Measurements from ENCODE around the gene CDK2.
"Not testable (repeated sequence)": the region's sequence is repeated elsewhere in the genome, so short reads cannot be mapped to it uniquely, and the experiment has no call there.

CDK2 gene

DNA sequence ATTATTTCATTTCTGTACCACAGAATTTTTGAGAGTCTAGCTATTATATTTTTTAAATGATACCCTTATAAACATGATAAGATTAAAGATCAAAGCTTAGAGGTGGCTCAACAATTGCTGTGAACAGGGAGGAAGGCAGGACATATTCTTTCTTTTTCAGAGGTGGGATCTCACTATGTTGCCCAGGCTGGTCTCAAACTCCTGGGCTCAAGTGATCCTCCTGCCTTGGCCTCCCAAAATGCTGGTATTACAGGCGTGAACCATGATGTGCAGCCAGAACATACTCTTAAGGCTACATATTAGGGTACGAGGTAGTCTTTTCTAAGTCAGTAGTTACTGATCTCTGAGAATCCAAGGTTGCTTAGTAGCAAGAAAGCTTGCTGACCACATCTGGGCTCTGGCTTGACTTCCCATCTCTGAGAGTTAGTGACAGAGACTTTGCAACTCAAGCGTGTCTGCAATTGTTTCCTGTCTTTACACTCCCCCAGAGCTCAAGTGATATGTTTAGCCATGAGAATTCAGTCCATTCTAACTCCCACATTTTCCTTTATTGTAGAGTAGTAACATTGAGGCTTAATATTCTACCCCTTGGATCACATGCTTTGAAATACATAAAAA, 15.8 kb downstream of the CDK2 start:
- DNase-seq: no peak

DNA sequence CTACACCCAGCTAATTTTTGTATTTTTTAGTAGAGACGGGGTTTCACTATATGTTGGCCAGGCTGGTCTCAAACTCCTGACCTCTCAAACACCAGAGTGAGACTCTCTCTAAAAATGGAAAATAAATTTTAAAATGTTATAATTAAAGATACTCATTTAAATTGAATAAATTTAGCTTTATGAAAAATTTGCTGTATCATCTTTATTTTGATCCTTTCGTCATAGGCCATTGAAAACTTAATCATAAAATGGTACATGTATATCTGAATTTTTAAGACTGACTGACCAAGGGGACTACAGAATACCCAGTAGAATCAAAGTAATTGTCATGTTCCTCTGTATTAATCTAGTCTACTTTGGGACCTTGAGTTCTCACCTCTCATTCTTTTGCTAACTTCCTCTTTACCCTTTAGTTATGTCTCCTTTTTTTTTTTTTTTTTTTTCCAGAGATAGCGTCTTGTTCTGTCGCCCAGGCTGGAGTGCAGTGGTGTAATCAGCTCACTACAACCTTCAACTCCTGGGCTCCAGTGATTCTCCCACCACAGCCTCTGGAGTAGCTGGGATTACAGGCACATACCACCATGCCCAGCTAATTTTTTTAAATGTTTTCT, 16.7 kb downstream of the CDK2 start:
- DNase-seq: no peak

DNA sequence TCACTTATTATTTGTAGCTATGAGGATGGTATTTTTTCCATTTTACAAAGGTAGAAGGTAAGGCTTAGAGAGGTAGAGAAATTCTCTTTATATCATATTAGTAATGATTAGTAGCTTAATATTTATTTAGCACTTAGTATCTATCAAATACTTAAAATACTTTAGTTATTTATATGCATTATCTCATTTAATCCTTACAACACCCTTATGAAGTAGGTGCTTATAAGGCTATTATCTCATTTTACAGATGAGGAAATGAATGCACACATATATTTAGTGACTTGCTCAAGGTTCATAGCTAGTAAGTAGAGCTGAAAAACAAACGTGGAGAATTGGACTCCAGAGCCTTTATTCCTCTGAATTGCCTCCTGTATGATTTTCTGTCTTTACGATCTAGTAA, 18.2 kb downstream of the CDK2 start:
- DNase-seq: no peak

DNA sequence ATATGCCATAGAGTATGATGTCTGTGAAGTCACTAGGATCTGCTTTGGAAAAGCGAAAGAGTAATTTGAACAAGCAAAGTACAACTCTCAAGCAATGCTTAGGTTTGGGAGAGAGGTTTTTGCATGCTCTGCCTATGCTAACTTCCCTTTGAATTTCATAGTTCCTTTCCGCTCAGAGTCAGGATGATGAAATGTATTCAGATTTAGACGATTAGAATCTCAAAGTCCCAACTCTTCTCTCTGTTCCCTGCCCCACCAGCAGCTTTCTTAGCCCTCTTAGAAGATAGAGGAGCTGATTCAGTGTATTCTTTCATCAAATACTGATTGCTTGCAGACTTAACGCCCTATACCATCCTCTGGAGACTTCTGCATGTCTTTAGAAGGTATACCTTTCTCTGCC, 18.7 kb downstream of the CDK2 start:
- no peak for DNase-seq

DNA sequence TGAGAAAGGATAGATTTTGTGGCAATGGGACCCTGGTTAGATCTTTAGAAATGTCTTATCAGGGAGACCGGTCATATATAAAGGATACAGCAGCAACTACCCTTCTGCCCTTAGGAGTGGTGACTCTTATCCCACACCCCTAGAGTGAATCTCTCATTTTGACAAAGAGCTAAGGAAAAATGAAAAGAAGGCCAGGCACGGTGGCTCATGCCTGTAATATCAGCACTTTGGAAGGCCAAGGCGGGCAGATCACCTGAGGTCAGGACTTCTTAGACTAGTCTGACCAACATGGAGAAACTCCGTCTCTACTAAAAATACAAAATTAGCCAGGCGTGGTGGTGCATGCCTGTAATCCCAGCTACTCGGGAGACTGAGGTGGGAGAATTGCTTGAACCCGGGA, 19.3 kb downstream of the CDK2 start:
- not testable (repeated sequence) for DNase-seq

DNA sequence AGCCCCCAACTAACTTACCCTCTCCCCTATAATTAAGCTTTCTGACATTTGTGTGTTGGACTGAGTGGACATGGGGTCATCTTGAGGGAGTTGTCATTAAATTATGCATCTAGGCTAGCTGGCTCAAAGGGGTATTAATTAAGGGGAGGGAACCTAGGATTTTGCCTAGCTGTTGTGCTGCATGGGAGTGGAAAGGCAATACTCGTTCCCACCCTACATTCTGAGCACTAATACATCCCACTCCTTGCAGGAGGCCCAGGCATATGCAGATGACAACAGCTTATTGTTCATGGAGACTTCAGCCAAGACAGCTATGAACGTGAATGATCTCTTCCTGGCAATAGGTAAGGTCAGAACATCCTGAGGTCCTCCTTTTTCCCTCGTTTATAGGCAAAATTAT, 24.5 kb downstream of the CDK2 start:
- no peak for DNase-seq

DNA sequence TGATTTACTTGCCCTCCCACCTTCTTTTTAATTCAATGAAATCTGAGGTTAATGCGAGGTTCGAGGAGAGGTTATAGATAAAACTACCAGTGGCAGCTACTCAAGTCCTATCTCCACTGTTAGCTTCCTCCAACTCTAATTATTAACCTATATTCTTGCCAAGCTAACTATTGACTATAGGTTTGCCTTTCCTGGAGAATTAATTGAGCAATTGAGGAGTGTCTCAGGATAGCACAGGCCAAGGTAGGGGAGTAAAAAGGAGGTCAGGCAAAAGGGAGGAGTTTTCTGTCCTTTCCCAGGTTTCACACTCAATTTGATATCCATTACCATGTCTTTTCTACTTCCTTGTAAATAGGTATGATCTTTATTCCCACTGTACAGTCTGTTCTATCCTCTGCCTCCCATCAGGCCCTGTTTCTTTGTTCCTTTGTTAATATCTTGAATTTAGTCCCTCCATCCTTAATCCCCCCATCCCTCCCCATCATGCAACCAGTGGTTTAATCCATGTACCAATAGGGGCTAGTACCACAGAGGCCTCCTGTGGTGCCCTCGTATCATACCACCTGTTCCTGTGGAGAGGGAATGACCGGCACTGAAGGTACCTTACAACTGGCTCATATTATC, 26.7 kb downstream of the CDK2 start:
- no peak for DNase-seq

DNA sequence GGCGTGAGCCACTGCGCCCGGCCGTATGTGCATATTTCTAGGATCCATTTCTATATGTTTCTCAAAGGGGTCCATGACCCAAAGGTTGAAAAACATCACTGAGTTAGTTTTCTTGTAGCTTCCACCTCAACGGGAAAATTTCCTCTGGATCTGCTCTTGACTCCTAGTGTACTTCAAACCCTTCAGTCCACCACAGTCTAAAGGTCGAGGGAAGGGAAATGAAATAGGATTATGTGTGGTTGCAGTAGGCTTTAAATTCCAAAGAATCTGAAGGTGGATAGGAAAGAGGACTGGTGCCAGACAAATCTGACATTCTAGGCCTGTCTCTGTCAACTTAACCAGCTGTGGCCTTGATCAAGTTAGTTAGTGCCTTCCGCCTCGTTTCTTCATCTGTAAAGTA, 28.7 kb downstream of the CDK2 start:
- no peak for DNase-seq

DNA sequence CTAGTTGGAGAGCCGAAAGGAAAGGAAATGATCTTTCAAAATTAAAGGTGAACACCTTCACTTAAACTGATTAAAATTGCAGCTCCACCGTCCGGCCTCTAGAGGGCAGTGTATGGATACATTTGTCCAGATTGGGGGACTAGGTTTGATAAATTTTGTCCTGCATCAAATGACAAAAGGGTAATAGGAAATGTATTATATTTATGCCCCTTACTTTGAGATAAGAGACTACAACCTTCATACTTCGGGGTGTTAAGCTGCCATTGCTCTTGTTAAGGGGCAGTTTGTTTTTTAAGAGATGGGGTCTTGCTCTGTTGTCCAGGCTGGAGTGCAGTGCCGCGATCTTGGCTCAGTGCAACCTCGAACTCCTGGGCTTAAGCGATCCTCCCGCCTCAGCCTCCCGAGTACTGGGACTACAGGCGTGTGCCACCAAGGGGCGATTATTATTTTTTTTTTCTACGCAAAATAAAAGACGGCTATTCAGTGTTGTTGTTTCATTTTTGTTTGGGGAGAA, 29.6 kb downstream of the CDK2 start:
- DNase-seq: peak; percentile 13

DNA sequence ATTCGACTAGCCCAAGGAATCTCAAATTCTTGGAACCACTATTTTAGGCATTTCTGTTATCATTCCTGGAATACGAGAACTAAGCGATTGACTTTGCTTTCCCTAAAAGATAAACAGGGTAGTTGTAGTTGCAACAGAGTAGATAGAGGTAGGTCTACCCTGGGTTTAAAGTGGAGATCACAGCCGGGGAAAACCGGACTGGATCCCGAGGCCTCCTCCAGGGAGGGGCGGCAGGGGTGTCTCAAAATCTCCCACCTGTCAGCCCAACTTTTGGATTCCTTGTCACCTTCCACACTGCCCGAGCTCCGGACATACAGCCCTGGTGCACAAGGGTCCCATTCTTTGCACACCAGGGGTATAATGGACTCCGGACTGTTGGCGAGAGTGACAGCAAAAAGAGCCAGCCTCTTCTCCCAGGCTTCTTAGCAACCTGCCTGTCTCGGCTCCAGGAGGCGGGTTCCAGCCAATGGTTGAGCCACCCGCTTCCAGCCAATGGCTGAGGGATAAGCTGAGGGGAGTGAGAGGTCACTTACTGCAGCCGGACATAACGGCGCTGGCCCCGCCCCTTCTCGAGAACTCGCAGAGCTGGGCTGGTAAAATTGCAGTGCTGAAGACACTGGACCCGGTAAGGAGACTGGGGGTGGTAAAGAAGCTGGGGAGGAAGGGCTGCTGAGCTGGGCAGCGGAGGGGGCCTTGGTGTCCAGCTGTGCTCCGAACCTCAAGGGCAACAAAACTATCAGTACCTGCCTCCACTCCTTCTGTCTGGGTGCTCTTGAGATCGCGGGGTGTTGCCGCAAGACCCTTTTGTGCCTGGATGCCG, 30.3 kb downstream of the CDK2 start, which contains the start of gene SUOX:
Gene SUOX (plus strand): TSS at position 562 of the 820 bp plus-strand sequence. CDS start 4,946 bp downstream, outside the sequence.
- peak; percentile 80 for DNase-seq

DNA sequence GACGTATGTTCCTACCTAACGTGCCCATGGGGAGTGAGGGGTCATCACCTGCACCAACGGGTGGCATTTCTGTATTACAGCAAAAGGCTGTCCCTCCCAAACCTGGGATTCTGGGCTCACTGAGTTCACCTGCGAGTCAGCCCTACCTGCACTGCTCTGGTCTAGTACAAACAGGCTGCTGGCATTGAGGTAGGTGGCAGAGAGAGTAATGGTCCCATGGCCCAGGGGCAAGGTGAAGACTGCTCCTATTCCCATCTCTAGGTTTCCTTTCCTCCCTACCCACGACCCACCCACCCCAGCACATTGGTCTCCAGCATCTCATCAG, 30.9 kb downstream of the CDK2 start:
- no peak for DNase-seq

DNA sequence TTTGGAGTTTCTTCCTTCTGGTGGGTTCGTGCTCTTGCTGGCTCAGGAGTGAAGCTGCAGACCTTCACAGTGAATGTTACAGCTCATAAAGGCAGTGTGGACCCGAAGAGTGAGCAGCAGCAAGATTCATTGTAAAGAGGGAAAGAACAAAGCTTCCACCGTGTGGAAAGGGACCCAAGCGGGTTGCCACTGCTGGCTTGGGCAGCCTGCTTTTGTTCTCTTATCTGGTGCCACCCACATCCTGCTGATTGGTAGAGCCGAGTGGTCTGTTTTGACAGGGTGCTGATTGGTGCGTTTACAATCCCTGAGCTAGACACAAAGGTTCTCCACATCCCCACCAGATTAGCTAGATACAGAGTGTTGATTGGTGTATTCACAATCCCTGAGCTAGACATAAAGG, 32.9 kb downstream of the CDK2 start:
- DNase-seq: not testable (repeated sequence)

DNA sequence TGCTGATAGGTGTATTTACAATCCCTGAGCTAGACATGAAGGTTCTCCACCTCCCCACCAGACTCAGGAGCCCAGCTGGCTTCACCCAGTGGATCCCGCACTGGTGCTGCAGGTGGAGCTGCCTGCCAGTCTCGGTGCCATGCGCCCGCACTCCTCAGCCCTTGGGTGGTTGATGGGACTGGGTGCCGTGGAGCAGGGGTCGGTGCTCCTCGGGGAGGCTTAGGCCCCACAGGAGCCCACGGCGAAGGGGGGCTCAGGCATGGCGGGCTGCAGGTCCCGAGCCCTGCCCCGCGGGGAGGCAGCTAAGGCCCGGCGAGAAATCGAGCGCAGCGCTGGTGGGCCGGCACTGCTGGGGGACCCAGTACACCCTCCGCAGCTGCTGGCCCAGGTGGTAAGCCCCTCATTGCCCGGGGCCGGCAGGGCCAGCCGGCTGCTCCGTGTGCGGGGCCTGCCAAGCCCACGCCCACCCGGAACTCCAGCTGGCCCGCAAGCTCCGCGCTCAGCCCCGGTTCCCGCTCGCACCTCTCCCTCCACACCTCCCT, 33.4 kb downstream of the CDK2 start:
- not testable (repeated sequence) for DNase-seq

DNA sequence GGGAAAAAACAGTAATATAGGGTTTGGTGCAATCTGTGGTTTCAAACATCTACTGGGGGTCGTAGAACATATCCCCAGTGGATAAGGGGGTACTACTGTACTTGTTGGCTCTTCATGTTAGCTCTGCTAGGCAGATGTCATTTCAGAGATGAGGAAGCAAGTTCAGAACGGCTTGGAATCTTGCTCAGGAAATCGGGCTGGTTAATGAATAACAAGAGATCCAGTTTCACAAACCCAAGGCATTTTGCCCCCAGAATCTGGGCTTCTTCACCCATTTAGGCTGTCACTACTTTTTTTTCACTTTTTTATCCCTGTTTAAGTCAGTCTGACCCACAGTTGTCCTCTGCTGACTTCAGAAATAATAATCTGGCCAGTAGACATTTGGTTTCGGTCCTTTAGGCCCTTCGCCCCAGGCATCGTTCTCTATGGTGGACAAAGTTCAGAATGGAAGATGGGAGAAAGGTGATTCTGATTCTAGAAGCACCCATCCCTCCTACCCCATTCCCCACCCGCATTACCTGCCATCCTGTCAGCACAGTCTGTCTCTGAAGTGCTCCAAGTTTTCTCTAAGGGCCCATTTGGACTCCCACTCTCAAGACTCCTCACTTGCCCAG, 35.0 kb downstream of the CDK2 start:
- DNase-seq: no peak

DNA sequence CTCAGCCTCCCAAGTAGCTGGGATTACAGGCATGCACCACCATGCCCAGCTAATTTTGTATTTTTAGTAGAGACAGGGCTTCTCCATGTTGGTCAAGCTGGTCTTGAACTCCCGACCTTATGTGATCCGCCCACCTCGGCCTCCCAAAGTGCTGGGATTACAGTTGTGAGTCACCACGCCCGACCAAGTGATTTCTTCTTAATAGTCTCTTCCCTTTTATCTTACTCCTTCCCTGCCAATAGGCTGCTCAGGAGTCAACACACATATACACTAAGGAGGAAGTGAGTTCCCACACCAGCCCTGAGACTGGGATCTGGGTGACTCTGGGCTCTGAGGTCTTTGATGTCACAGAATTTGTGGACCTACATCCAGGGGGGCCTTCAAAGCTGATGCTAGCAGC, 36.7 kb downstream of the CDK2 start:
- not testable (repeated sequence) for DNase-seq

DNA sequence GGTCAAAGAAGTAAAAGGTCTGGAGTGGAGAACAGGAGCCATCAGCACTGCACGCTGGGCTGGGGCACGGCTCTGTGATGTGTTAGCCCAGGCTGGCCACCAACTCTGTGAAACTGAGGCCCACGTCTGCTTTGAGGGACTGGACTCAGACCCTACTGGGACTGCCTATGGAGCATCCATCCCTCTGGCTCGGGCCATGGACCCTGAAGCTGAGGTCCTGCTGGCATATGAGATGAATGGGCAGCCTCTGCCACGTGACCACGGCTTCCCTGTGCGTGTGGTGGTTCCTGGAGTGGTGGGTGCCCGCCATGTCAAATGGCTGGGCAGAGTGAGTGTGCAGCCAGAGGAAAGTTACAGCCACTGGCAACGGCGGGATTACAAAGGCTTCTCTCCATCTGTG, 37.6 kb downstream of the CDK2 start:
- no peak for DNase-seq

DNA sequence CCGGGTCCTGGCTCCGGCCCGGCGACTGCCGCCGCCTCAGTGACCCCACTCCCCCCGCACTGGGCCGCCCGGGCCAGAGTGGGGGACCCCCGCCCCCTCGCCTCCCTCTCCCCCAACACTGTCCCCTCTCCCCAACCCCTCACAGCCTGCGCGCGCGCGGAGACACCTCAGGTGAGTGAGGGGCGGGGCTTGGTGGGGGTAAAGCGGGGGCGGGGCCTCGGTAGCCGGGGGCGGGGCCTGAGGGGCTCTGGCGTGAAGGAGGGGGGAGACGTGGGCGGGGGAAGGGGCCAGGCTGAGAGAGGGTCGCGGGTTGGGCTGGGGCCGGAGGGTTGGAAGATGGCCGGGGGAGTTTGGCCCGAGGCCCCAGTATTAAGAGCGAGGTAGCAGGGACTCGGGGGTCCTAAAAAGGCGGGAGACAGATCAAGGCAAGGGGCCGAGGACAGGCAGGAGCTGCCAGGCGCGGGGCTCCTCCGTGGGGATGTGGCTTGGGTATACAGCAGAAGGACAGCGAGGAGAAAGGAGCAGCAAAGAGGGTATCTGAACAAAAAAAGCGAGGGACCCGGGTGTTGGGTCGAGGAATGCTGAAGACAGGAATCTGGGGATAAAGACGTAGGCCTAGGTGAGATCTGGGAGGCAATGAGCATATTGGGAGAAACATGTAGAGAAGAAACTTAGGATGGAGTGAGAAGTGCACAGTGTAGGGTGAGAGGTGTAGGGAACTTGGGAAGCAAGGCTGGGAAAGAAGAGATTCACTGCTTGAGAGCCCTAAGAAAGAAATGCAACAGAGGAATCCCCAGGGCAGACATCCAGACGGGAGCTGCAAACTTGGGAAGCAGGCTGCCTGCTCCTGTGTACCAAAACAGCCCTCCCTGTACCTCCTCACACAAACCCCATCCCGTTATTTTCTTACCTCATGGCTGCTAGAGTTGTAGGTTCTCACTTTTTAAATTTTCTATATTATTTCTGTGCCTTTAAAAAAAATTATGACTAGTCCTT, 41.2 kb downstream of the CDK2 start:
- peak; percentile 15 for DNase-seq

DNA sequence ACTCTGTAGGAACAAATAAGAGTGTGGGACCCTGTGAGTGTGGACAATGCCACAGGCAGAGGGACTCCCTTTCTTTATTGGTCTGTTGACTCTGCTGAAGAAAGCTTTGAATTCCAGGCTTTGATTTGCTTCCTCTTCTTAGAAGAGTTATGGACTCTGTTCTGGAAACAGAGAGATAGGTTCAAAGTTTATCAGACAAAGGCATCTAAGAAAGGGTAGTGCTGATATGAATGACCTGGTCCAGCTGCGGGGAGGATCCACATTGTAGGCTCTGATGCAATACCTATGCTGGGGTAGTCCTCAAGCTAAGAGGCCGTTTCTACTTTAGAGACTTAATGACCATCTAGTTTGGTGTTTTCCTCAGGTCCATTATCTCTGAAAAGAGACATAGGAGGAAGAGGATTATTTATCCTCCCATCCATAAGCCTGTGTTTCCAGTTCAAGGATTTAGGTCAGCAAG, 43.5 kb downstream of the CDK2 start:
- DNase-seq: no peak

DNA sequence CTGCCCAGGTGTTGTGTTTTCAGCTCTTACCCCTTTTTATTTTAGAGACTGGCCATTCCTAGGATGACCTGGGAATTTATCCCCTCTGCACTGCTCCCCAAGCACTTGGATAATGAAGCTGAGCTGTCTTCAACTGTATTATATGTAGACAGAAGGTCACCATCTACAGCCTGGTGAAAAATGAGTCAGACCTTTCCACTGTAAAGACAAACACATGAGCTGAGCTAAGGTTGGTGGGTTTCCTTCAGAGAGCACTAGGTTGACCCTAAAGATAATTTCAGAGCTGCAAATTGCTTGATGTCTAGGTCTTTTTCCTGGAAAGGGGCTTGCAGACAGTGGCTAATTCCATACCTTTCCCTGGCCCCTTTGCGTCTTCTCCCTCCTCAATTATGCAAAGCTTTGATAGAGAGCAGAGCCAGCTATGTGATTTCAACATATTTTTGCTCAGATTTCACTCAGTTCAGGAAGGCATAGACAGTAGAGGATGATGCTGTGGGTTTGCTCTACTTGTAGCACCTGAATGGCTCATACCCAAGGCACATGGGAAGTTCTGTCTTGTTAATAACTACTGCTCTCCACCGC, 45.0 kb downstream of the CDK2 start:
- no peak for DNase-seq

DNA sequence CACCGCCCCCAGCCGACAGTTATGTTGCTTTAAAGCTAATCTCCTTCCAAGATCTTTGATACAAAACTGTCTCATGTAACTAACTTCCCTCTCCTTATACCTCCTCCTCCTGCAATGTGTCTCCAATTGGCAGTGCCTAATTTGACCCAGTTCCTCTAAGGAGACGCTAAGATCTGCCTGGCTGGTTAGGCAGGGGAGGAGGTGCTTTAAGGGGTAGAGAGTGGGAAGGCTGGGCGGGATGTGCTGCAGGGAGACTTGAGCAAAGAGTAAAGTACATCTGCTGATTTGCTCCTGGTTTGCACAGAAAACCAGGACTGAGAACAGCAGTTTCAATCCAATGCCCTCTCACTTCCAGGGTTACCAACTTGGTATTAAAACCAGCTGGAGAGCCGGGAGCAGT, 46.9 kb downstream of the CDK2 start:
- no peak for DNase-seq

DNA sequence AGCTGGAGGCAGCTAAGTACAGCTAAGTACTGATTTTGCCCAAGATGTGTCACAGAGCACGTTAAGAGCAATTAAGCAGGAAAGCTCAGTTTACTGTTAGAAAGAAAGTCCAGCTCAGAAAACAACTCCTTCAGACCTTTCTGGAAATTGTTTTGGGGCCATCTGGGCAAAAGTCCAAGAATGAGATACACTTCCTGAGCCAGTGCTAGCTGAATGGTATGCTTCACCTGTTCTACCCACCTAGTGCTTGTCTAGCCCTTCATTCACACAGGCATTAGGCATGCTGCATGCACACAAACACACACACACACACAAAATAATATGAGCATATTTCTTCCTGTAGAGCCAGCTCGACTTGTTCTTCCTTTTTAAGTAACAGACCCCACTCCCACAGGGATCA, 47.6 kb downstream of the CDK2 start:
- no peak for DNase-seq

Data from NCI-H1092 (cell line).